Stimulated activated CD8-positive, alpha-beta memory T cell treated with anti-CD3 and anti-CD28 coated beads, Interleukin-7, amount 100 ng/mL, for 4 hours (primary cell): ENCODE measurements around the gene DGKD.
A peak's percentile ranks its signal among the peaks of the same experiment; 100 is the strongest.
"Not testable (repeated sequence)": the region's sequence is repeated elsewhere in the genome, so short reads cannot be mapped to it uniquely, and the experiment has no call there.

ENCODE experiments used
- DNase-seq, 2 donors: peaks; one replicate each; pipeline ENCODE4 v3.0.0-alpha.2; 2020; ENCODE audit warnings: low read depth in 2 of 2

The DGKD gene

DNA sequence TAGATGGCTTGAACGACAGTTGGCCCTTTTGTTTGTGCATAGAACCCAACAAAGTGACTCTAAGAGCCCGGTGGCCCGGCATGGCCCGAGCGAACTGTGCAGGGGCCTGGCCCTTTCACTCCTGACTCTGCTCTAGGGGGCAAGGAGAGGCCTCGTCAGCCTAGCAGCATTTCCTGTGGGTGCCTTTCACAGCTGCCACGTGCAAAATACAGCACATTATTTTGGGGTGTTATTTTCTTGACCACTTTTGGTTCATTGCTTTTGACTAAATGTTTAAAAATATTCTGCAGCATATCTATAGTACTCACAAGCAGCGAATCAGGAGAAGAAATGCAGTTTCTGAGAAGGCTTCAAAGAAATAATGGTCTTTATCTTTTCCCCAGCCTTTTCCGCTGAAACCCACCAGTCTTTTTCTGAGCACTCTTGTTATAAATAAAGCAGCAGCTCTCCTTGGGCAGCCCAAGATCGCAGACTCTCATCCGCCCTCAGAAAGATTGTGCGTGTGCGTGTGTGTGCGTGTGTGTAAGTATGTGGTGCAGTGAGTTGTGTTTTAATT, 31.3 kb downstream of the DGKD start:
- peak; percentile 61 to 62 for DNase-seq

DNA sequence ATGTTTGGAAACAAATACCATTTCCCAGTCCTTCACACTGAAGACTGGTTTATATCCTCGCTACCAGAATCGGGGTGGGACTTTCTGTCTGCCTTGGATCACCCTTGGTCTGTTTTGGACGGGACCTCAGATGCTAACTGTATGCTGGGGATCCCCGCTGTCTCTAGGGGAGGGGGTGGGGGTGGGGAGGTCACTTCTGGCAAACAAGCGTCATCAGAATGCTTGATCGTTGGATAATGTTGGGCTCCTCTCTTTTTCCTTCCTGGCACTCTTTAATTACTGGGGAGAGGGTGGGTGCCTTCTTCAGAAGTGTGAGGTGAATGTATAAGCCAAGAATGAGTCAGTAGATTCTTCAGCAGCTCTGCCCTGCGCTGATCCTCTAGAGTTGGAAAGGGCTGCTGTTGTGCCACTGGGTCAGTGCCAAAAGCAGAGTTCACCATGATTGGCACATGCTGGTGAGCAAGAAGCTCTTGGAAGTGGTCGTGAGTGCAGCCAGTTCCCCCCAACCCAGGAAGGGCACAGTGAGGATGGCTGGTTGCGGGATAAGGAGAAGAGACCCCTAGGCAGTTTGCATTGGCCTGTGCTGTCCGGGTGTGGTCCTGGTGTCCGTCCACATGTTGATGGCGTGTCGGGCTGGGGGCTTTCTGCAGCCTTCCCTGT, 32.2 kb downstream of the DGKD start:
- DNase-seq = no peak

DNA sequence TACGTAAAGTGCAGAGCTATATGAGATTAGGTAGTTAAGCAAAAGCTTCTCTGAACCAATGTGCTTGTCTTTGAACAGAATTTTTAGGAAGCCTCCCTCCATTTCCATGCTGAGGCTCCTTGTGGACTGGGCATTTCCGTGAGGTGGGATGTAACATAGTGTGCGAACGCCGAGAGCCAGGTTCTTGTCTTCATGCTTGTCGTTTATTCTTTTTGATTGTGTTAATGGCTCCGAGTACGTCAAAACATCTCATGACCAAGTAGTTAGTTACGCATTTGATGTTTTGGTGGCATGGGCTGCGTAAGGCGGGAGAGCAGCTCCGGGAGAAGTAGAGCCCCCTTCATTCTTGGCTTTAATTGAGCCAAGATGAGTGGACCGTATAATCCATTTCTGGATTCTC, 32.9 kb downstream of the DGKD start:
- no peak for DNase-seq

- no peak for DNase-seq
Observed at GRCh38 chr2:233387667-233388528, 33.6 kb downstream of the DGKD start.

- DNase-seq = no peak
Observed at GRCh38 chr2:233389601-233390125, 35.4 kb downstream of the DGKD start.

- DNase-seq = no peak
Observed at GRCh38 chr2:233395687-233396086, 41.4 kb downstream of the DGKD start.

- not testable (repeated sequence) for DNase-seq
Observed at GRCh38 chr2:233396726-233397665, 42.7 kb downstream of the DGKD start.

DNA sequence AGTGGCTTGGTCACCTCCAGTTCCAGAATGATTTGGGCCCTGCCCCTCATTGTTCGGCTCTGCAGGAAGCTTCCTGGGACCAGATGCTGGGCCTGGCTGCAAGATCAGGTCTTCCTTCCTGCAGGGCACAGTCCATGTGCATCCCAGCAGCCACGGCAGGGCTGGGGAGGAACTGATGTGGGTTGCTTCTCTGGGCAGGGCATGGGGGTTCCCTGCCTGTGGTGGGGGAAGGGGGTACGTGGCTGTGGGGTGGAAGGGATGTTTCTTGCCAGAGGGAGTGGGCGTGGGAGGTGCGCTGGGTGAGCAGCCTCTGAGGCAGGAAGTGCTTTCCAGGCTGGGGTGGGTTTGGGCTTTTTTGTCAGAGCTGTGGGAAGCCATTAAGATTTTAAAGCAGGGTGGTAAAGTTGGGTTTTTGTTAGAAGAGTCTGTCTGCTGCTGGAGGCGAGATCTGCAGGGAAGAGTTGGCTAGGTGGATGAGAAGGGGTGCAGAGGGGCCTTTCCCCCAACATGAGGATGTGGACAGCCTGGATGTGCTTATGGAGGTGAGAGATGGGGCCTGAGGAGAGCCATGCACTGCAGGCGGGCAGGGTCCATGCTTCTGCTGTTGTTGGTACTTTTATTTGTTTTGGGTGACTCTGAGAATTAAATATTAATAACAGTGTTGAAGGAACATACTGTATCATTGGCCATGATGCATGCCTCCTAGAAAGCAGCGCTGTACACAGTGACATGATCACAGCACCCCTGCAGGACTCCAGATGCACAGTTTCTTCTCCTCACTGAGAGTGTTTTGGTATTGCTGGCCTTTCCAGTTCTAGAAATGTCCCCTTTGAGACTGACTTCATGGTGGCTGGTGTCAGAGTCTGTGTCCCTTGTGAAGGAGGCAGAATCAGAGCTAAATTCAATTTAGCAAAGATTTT, 45.3 kb downstream of the DGKD start:
- peak in 1 of 2 donors; percentile 45 for DNase-seq

GRCh38 chr2:233400341-233400740, 46.0 kb downstream of the DGKD start:
- no peak for DNase-seq

GRCh38 chr2:233400961-233401360, 46.7 kb downstream of the DGKD start:
- no peak for DNase-seq

DNA sequence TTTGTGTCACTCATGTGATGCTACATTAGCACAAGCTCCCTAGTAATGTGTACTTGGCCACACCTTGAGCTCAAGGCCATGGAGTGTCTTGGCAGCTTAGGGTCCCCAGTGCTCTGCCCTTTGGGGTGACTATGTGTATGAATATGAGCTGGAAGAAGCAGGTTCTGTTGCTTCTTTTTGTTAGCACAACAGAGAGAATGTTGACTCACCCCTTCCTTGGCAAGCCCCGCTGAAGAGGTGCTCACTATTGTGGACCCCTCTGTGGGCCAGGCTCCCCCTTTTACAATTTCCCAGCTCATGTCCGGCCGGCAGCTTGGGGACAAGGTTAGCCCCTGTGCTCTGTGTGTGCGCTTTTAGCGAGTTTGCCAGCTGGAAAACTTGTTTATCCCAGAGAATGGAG, 48.1 kb downstream of the DGKD start:
- no peak for DNase-seq

DNA sequence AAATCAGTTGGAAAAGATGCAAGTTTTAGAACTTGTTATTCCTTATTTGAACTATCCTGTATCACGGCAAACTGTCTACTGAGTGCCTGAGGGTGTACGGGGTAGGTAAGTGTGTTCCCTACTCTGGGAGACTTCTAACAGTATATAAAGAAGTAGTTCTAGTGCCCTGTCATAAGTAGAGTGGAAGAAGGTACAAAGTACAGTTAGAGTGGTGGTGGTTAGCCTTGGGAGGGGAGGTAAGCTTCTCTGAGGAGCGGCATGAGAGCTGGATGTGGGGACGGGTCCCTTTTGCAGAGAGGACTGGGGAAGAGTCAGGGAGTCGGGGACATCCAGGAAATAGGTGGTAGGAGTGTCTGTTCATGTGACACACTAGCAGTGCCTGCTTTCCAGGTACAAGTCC, 48.5 kb downstream of the DGKD start:
- DNase-seq = no peak

DNA sequence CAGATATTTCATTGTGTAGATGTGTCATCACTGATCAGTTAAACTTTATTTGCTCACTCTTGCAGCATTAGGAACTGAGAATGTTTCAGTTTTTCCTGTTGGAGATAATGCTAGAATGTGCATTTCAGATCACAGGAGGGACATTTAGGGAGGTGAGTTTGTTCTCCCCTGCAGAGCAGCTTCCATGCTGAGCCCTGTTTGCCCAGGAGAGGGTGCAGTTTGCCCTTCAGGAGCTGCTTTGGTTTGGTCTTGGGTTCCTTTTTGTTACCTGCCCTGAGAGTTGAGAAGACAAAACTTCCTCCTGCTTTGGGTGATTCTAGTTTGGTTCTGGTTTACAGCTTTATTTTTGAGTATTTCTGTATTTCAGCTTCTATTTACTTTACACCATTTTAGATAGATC, 49.9 kb downstream of the DGKD start:
- DNase-seq = peak; percentile 46 to 66

DNA sequence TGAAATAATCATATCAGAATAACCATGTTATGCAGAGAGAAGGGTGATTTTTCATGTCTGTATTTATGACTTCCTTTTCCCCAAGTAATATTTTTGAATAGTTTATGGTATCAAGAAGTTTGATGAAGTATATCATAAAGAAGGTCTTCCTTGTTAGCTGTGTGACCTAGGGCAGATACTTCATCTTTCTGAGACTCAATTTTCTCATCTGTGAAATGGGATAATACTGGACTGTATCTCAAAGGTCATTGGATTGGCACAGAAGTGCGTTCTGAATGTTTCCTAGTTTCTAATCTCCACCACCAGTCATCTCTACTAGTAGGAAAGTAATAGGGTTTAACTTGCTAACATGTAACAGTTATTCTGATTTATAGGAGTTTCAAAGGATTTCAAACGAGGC, 52.6 kb downstream of the DGKD start:
- DNase-seq = no peak

DNA sequence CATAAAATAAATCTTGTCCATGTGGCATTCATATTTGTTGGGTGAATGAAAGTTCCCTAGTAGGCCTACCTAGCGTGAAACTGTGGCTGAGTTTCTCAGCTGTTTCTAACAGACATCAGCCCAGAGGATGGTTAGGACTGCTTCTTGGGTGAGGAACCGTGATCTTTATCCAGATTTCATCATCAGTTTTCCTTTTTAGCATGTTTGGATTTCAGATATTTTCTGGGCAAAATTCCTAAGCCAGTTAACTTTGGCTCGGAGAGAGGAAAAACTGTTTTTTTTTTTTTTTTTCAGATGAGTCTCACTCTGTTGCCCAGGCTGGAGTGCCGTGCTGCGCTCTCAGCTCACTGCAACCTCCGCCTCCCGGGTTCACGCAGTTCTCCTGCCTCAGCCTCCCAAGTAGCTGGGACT, 53.5 kb downstream of the DGKD start:
- no peak for DNase-seq

- no peak for DNase-seq
Observed at GRCh38 chr2:233408366-233409285, 54.3 kb downstream of the DGKD start.

DNA sequence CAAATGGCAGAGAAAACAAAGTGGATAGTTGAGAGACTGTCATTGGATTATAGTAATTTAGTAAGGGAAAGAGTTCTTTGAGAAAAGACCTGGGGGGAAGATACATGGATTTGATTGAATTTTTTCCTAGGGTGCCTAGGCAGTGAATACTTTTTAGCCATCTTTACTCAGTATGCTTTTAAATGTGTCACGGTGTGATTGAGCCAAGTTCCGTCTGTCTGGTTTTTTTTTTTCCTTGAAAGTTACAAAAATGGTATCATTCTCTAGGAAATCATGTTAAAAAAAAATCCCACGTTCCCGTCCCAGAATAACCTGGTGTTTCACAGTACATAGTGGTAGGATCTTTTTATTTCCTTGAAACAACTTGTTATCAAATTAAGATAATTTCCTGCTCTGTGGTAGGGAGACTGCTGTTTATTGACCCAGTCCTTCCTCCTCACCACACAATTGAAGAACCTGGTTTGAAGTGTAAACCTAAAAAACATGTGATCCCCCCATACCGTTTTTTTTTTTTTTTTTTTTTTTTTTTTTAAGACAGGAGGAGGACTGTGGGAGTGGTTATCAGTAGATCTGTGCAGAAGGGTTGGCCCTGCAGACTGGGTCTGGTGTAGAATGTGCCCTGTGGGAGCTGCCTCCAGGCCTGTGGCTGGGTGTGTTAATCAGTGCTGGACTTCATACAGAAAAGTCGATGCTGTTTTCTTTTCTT, 55.1 kb downstream of the DGKD start:
- no peak for DNase-seq

GRCh38 chr2:233410196-233410760, 56.0 kb downstream of the DGKD start:
- no peak for DNase-seq
